HG03354 (cell line): Measurements from ENCODE around the gene CA11.

Experiments
- ATAC-seq: cut with Tn5 transposase; IDR thresholded peaks from one replicate; pipeline ENCODE4 v1.9.1; 2021; ENCODE audit warnings: mild to moderate bottlenecking; ENCODE audit not compliant: unreplicated experiment, poor library complexity, severe bottlenecking

CA11 gene

GRCh38 chr19:48616491-48617056 lies 29.4 kb downstream of the CA11 start:
- ATAC-seq = no peak

GRCh38 chr19:48616041-48616436 lies 29.9 kb downstream of the CA11 start:
- no peak for ATAC-seq

- ATAC-seq = no peak
These were observed 30.6 kb downstream of the CA11 start for GRCh38 chr19:48615231-48616040.

GRCh38 chr19:48614436-48615230 lies 31.4 kb downstream of the CA11 start, which contains the start of gene FAM83E:
FAM83E (minus strand) TSS chr19:48615076; CDS start chr19:48613372, 1,704 bp downstream.
- ATAC-seq = no peak

- ATAC-seq = no peak
These were observed 32.0 kb downstream of the CA11 start for GRCh38 chr19:48613852-48614435.

- no peak for ATAC-seq
These were observed 32.7 kb downstream of the CA11 start for GRCh38 chr19:48613024-48613851.

- no peak for ATAC-seq
These were observed 34.1 kb downstream of the CA11 start for GRCh38 chr19:48611872-48612271.

- ATAC-seq = no peak
These were observed 36.3 kb downstream of the CA11 start for GRCh38 chr19:48609571-48610108.

- no peak for ATAC-seq
These were observed 37.2 kb downstream of the CA11 start for GRCh38 chr19:48608798-48609263.

- no peak for ATAC-seq
These were observed 38.6 kb downstream of the CA11 start for GRCh38 chr19:48607359-48607755.

- ATAC-seq = no peak
These were observed 39.3 kb downstream of the CA11 start, which contains the start of gene SPACA4 for GRCh38 chr19:48606463-48607358. SPACA4 (plus strand) TSS chr19:48606742; CDS start chr19:48606979, 237 bp downstream.

GRCh38 chr19:48603850-48604249 lies 42.1 kb downstream of the CA11 start:
- no peak for ATAC-seq

GRCh38 chr19:48603449-48603848 lies 42.5 kb downstream of the CA11 start:
- no peak for ATAC-seq

GRCh38 chr19:48603001-48603400 lies 43.0 kb downstream of the CA11 start:
- no peak for ATAC-seq

GRCh38 chr19:48600679-48601417 lies 45.1 kb downstream of the CA11 start:
- ATAC-seq = no peak

GRCh38 chr19:48598996-48599700 lies 46.8 kb downstream of the CA11 start:
- ATAC-seq = no peak
